WTC11 (cell line): ENCODE results near the gene SPATA31D3.

Experiments used
- CBFB ChIP-seq: sonication (generic); formaldehyde crosslinking; IDR thresholded peaks from 2 replicates; pipeline ENCODE4 v1.8.1; 2022; ENCODE audit warnings: mild to moderate bottlenecking, low read depth, missing genetic modification reagents
- CTCF ChIP-seq: fragments of 200-600 bp; IDR thresholded peaks from 2 replicates; pipeline ENCODE4 v1.8.0; 2022; ENCODE audit warnings: antibody characterized with exemption
- SP1 ChIP-seq: sonication (generic); formaldehyde crosslinking; conservative IDR thresholded peaks from 2 replicates; pipeline ENCODE4 v1.8.1; 2022; ENCODE audit warnings: missing genetic modification reagents
- TEAD4 ChIP-seq: sonication (generic); formaldehyde crosslinking; IDR thresholded peaks from 2 replicates; pipeline ENCODE4 v1.8.0; 2022; ENCODE audit warnings: mild to moderate bottlenecking, missing genetic modification reagents
- ZNF138 ChIP-seq: sonication (generic); formaldehyde crosslinking; conservative IDR thresholded peaks from 2 replicates; pipeline ENCODE4 v1.8.1; 2022; ENCODE audit warnings: mild to moderate bottlenecking, moderate library complexity, missing genetic modification reagents
- ZNF671 ChIP-seq: fragments of 250-450 bp; sonication (Bioruptor Pico); IDR thresholded peaks from 2 replicates; pipeline ENCODE4 v1.8.0; 2021; ENCODE audit warnings: mild to moderate bottlenecking

GRCh38 chr9:81955625-81956024, 12.3 kb downstream of the SPATA31D3 start:
- TF ChIP-seq TEAD4 (CRISPR knock-in tag) (no peak), CTCF (no peak), ZNF138 (no peak), ZNF671 (CRISPR knock-in tag) (no peak), SP1 (no peak), CBFB (CRISPR knock-in tag) (no peak)
